K562 (cell line): ENCODE results near the gene LAMTOR4. TPM values are rescaled to one million over a fixed set of nuclear protein-coding genes. Genes with fewer than 3 reads are reported as not detected.

Experiments
- DIDO1 ChIP-seq: fragments of 450-650 bp; IDR thresholded peaks from 2 replicates; pipeline ENCODE4 v1.6.1; 2016; ENCODE audit warnings: low read depth, missing biosample characterization, missing genetic modification characterization
- DLX4 ChIP-seq: fragments of 250-450 bp; sonication (Bioruptor Pico); IDR thresholded peaks from 2 replicates; pipeline ENCODE4 v1.6.1; 2021; ENCODE audit warnings: mild to moderate bottlenecking
- HES1 ChIP-seq: fragments of 450-650 bp; IDR thresholded peaks from 2 replicates; pipeline ENCODE4 v1.6.1; 2016; ENCODE audit warnings: low read depth, mild to moderate bottlenecking, moderate library complexity
- JUND ChIP-seq, 2 experiments: IDR thresholded peaks; 2 replicates in 1 of 2; 3 replicates in 1 of 2; pipeline ENCODE4 v1.6.1; 2011; ENCODE audit warnings: borderline replicate concordance in 2 of 2, low read depth in 2 of 2, low read length in 2 of 2, improper control_type of control experiment in 1 of 2, missing biosample characterization in 1 of 2, missing genetic modification characterization in 1 of 2, missing genetic modification reagents in 1 of 2
- NCOA6 ChIP-seq: fragments of 450-650 bp; IDR thresholded peaks from 2 replicates; pipeline ENCODE4 v1.6.1; 2017; ENCODE audit warnings: mild to moderate bottlenecking
- NFYB ChIP-seq: IDR thresholded peaks from 2 replicates; pipeline ENCODE4 v1.6.1; 2011; ENCODE audit warnings: mild to moderate bottlenecking, moderate library complexity; ENCODE audit not compliant: insufficient read length; ENCODE audit errors: extremely low read depth
- RBBP5 ChIP-seq: fragments of 200-600 bp; sonication (generic); IDR thresholded peaks from 2 replicates; pipeline ENCODE4 v1.6.1; 2012; ENCODE audit warnings: borderline replicate concordance, mild to moderate bottlenecking, low read length, control low read depth, inconsistent platforms; ENCODE audit not compliant: insufficient read depth, poor library complexity, severe bottlenecking
- RREB1 ChIP-seq: fragments of 250-450 bp; sonication (Bioruptor Pico); IDR thresholded peaks from 2 replicates; pipeline ENCODE4 v1.4.0; 2020
- SMC3 ChIP-seq: conservative IDR thresholded peaks from 2 replicates; pipeline ENCODE4 v1.6.1; 2011; ENCODE audit warnings: low read depth, low read length, improper control_type of control experiment; ENCODE audit not compliant: insufficient read depth
- YY1 ChIP-seq, 3 experiments: IDR thresholded peaks; 2 replicates each; pipeline ENCODE4 v1.6.1; 2011; ENCODE audit warnings: low read length in 2 of 3, mild to moderate bottlenecking in 2 of 3, moderate library complexity in 2 of 3, borderline replicate concordance in 1 of 3, control low read depth in 1 of 3, low read depth in 1 of 3; ENCODE audit not compliant: insufficient read depth in 3 of 3, insufficient replicate concordance in 2 of 3, control insufficient read depth in 1 of 3, insufficient read length in 1 of 3; ENCODE audit errors: extremely low read depth in 1 of 3
- ZNF140 ChIP-seq: fragments of 250-450 bp; sonication (Bioruptor Pico); IDR thresholded peaks from 2 replicates; pipeline ENCODE4 v1.8.0; 2021; ENCODE audit warnings: moderate library complexity, mild to moderate bottlenecking, inconsistent platforms
- ZNF384 ChIP-seq: IDR thresholded peaks from 2 replicates; pipeline ENCODE4 v1.6.1; 2012; ENCODE audit warnings: low read depth, low read length, improper control_type of control experiment
- polyA plus RNA-seq, 8 experiments: library from polyadenylated mRNA; depleted of rRNA in 4 of 8; stranded (reverse) in 5 of 8; unstranded in 3 of 8; fragments of >200 nt; fragmentation: Nextera tagmentation in 2 of 8; fragmentation: Illumina TruSeq in 1 of 8; extraction: Ambion mirVana in 2 of 8; extraction: Trizol in 1 of 8; gene quantifications; 2 replicates each; pipeline versions ENCODE4 v1.2.1 to v1.2.3, GENCODE V29; 2011 to 2014; ENCODE audit warnings: inconsistent platforms in 1 of 8, missing spikeins in 1 of 8
- total RNA-seq, 7 experiments: library from RNA; depleted of rRNA in 6 of 7; stranded (reverse); fragments of >200 nt in 6 of 7; fragmentation: Illumina TruSeq in 2 of 7; extraction: Trizol in 2 of 7; gene quantifications; 2 replicates each; pipeline versions ENCODE4 v1.2.1 to v1.2.3, GENCODE V29; 2011 to 2021; ENCODE audit warnings: low replicate concordance in 1 of 7
- TF ChIP-seq, protein P1 (sequence below): sonication (generic); formaldehyde crosslinking; IDR thresholded peaks from 2 replicates; pipeline ENCODE4 v1.8.0; 2022; ENCODE audit warnings: missing genetic modification reagents, mild to moderate bottlenecking, borderline replicate concordance
- TF ChIP-seq, protein P2 (sequence below): fragments of 250-450 bp; sonication (Bioruptor Pico); IDR thresholded peaks from 2 replicates; pipeline ENCODE4 v1.8.0; 2022; ENCODE audit warnings: moderate library complexity, mild to moderate bottlenecking, inconsistent platforms

LAMTOR4 gene
- total and polyA plus RNA-seq, 9 of the 15 experiments (the other 6 are each of a cell fraction or from before 2014, with no cell fraction given) = 79.6 to 314 (median 195) TPM

DNA sequence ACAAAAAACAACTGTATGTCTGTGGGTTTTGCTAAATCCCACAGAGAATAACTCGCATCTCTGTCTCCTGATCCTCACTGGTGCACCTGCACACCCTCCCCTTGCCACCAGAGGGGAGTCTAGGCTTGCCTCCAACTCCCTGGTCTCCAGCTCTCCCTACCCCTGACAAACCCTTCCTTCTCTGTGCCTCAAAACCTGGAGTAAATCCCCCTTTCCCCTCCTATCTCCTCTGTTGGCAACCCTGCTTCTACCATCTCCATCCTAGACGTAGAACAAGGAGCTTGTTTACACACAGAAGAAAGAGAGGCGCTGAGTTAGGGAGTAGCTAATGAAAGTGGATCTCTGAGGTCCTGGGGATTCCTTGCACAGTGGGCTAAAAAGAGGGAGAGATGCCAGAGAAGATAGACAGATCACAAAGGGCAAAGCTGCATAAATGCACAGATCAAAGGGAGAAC lies 16.0 kb upstream of the LAMTOR4 start (continued):
- TF ChIP-seq RREB1 (CRISPR knock-in tag) (0 out of 2 replicates have a peak, but pooled peaks have one; percentile 43), ZNF140 (CRISPR knock-in tag) (no peak), JUND (IDR thresholded peaks at IDR 0.05; ENCODE audit: borderline replicate concordance, low read depth, low read length) (peak; percentile 59; the same call in 1 of the 2 replicates), JUND (tag; IDR thresholded peaks at IDR 0.05; ENCODE audit: borderline replicate concordance, low read depth, low read length) (no peak; the same call in 2 of the 3 replicates), SMC3 (peak; percentile 98), DLX4 (no peak), HES1 (no peak), RBBP5 (no peak), NCOA6 (no peak), DIDO1 (no peak), NFYB (no peak), ZNF384 (0 out of 2 replicates have a peak, but pooled peaks have one; percentile 16), YY1 (IDR thresholded peaks at IDR 0.05; ENCODE audit: borderline replicate concordance in 1 of 3, control insufficient read depth in 1 of 3, extremely low read depth in 1 of 3, insufficient read depth in 3 of 3, insufficient read length in 1 of 3, insufficient replicate concordance in 2 of 3, low read depth in 1 of 3, low read length in 2 of 3) (no peak)
- TF ChIP-seq, protein P1, sequence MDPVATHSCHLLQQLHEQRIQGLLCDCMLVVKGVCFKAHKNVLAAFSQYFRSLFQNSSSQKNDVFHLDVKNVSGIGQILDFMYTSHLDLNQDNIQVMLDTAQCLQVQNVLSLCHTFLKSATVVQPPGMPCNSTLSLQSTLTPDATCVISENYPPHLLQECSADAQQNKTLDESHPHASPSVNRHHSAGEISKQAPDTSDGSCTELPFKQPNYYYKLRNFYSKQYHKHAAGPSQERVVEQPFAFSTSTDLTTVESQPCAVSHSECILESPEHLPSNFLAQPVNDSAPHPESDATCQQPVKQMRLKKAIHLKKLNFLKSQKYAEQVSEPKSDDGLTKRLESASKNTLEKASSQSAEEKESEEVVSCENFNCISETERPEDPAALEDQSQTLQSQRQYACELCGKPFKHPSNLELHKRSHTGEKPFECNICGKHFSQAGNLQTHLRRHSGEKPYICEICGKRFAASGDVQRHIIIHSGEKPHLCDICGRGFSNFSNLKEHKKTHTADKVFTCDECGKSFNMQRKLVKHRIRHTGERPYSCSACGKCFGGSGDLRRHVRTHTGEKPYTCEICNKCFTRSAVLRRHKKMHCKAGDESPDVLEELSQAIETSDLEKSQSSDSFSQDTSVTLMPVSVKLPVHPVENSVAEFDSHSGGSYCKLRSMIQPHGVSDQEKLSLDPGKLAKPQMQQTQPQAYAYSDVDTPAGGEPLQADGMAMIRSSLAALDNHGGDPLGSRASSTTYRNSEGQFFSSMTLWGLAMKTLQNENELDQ (CRISPR knock-in tag) = no peak
- TF ChIP-seq, protein P2, sequence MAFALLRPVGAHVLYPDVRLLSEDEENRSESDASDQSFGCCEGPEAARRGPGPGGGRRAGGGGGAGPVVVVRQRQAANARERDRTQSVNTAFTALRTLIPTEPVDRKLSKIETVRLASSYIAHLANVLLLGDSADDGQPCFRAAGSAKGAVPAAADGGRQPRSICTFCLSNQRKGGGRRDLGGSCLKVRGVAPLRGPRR (CRISPR knock-in tag) = no peak
